CD4-positive, CD25-positive, alpha-beta regulatory T cell (primary cell): ENCODE data around the gene IFI44L. TPM values are rescaled to one million over a fixed set of nuclear protein-coding genes. Genes with fewer than 3 reads are reported as not detected.

Source experiments
- ATAC-seq, 2 donors: fragments of 150-1000 bp; cut with Tn5 transposase; one replicate each; pipeline ENCODE4 v1.10.0; 2021; ENCODE audit warnings: low read depth in 2 of 2, moderate number of reproducible peaks in 2 of 2, moderate library complexity in 1 of 2
- DNase-seq, 3 donors: peaks; one replicate each; pipeline versions ENCODE4 v3.0.0 to v3.0.0-alpha.2; 2012 to 2022; ENCODE audit warnings: mixed read lengths in 1 of 3
- H3K27ac ChIP-seq: one replicate; pipeline ENCODE4 v1.7.0; 2013; ENCODE audit warnings: mild to moderate bottlenecking, low read length; ENCODE audit not compliant: insufficient read depth, poor library complexity, severe bottlenecking
- H3K27me3 ChIP-seq: one replicate; pipeline ENCODE4 v1.7.0; 2013; ENCODE audit warnings: low read length; ENCODE audit not compliant: control insufficient read depth, insufficient read depth
- H3K36me3 ChIP-seq: one replicate; pipeline ENCODE4 v1.7.0; 2013; ENCODE audit warnings: mild to moderate bottlenecking, low read length, moderate library complexity; ENCODE audit not compliant: control insufficient read depth, insufficient read depth
- H3K4me1 ChIP-seq: 2 replicates; pipeline ENCODE4 v1.7.0; 2013; ENCODE audit warnings: mild to moderate bottlenecking, low read length; ENCODE audit not compliant: insufficient read depth, control insufficient read depth, poor library complexity, severe bottlenecking
- H3K4me3 ChIP-seq: one replicate; pipeline ENCODE4 v1.7.0; 2013; ENCODE audit warnings: low read depth, mild to moderate bottlenecking, low read length, moderate library complexity
- H3K9me3 ChIP-seq, 2 experiments: 1 replicate in 1 of 2; 2 replicates in 1 of 2; pipeline ENCODE4 v1.7.0; 2013; ENCODE audit warnings: low read length in 2 of 2, mild to moderate bottlenecking in 1 of 2, moderate library complexity in 1 of 2; ENCODE audit not compliant: control insufficient read depth in 2 of 2
- H3K27ac Mint-ChIP-seq, 3 donors: one replicate each; pipeline ENCODE4 v1.8.0; 2020 to 2022; ENCODE audit warnings: mild to moderate bottlenecking in 3 of 3, mixed read lengths in 3 of 3, moderate library complexity in 2 of 3
- H3K27me3 Mint-ChIP-seq: one replicate; pipeline ENCODE4 v1.8.0; 2022; ENCODE audit warnings: mild to moderate bottlenecking, mixed read lengths
- H3K36me3 Mint-ChIP-seq: one replicate; pipeline ENCODE4 v1.8.0; 2020; ENCODE audit warnings: mixed read lengths
- H3K4me1 Mint-ChIP-seq, 4 donors: one replicate each; pipeline ENCODE4 v1.8.0; 2020 to 2022; ENCODE audit warnings: mixed read lengths in 4 of 4, mild to moderate bottlenecking in 1 of 4
- H3K4me3 Mint-ChIP-seq, 4 donors: one replicate each; pipeline ENCODE4 v1.8.0; 2020 to 2022; ENCODE audit warnings: mild to moderate bottlenecking in 4 of 4, mixed read lengths in 4 of 4, moderate library complexity in 3 of 4
- H3K9me3 Mint-ChIP-seq, 7 donors: one replicate each; pipeline ENCODE4 v1.8.0; 2020 to 2022; ENCODE audit warnings: mixed read lengths in 7 of 7, mild to moderate bottlenecking in 3 of 7, moderate library complexity in 2 of 7
- polyA plus RNA-seq, 4 donors: library from polyadenylated mRNA; unstranded; fragments of 300-500 nt; fragmentation: Illumina TruSeq; gene quantifications; one replicate each; pipeline ENCODE4 v1.2.3, GENCODE V29; 2021
- total RNA-seq: library from RNA; stranded (reverse); gene quantifications from one replicate; pipeline ENCODE4 v1.2.3, GENCODE V29; 2022

Gene IFI44L
- total and polyA plus RNA-seq, 5 donors from 2014 or later, result 1.4 to 19.1 (median 3.6) TPM

GRCh38 chr1:78658901-78659300 lies 38.7 kb downstream of the IFI44L start:
- peaks cover 60% of the 10 kb centered on the region for H3K36me3 Mint-ChIP-seq
- no peak overlapping the region for H3K4me3 ChIP-seq
- H3K4me3 Mint-ChIP-seq, result no peak overlapping the region
- no peaks in the 10 kb centered on the region for H3K9me3 Mint-ChIP-seq
- peak overlapping the region in 2 of 3 donors; percentile 14 to 47 for H3K27ac Mint-ChIP-seq
- ATAC-seq (no peak), DNase-seq (no peak)
- no peak overlapping the region for H3K27ac ChIP-seq
- no peaks in the 10 kb centered on the region for H3K27me3 Mint-ChIP-seq
- H3K4me1 Mint-ChIP-seq, result peaks cover 0 to 22% (median 8%) of the 10 kb centered on the region in 4 donors
- no peaks in the 10 kb centered on the region for H3K4me1 ChIP-seq
- H3K27me3 ChIP-seq, result no peaks in the 10 kb centered on the region
- peaks cover 49% of the 10 kb centered on the region for H3K36me3 ChIP-seq
- no peaks in the 10 kb centered on the region for H3K9me3 ChIP-seq

GRCh38 chr1:78663923-78664322 lies 43.7 kb downstream of the IFI44L start:
- Mint-ChIP-seq H3K4me3 (no peak overlapping the region), H3K27me3 (no peaks in the 10 kb centered on the region), H3K27ac (no peak overlapping the region), H3K4me1 (peaks cover 0 to 7% (median 1%) of the 10 kb centered on the region in 4 donors), H3K36me3 (peaks cover 37% of the 10 kb centered on the region), H3K9me3 (peaks cover 0 to 2% (median 0%) of the 10 kb centered on the region in 7 donors)
- no peak overlapping the region for H3K27ac ChIP-seq
- H3K36me3 ChIP-seq, result peaks cover 24% of the 10 kb centered on the region
- no peaks in the 10 kb centered on the region for H3K4me1 ChIP-seq
- no peak overlapping the region for H3K4me3 ChIP-seq
- H3K9me3 ChIP-seq, result no peaks in the 10 kb centered on the region
- DNase-seq, result no peak
- no peak for ATAC-seq
- no peaks in the 10 kb centered on the region for H3K27me3 ChIP-seq

- Mint-ChIP-seq H3K4me1 (peaks cover 0 to 3% (median 1%) of the 10 kb centered on the region in 4 donors), H3K4me3 (no peak overlapping the region), H3K27ac (no peak overlapping the region), H3K9me3 (peaks cover 0 to 2% (median 0%) of the 10 kb centered on the region in 7 donors), H3K36me3 (peaks cover 30% of the 10 kb centered on the region), H3K27me3 (no peaks in the 10 kb centered on the region)
- Histone ChIP-seq H3K4me1 (no peaks in the 10 kb centered on the region), H3K27ac (no peak overlapping the region), H3K4me3 (no peak overlapping the region), H3K36me3 (peaks cover 21% of the 10 kb centered on the region), H3K27me3 (no peaks in the 10 kb centered on the region), H3K9me3 (no peaks in the 10 kb centered on the region)
- peak; percentile 42 to 56 for ATAC-seq
- DNase-seq, result no peak
These were observed 44.5 kb downstream of the IFI44L start for GRCh38 chr1:78664763-78665162.

- H3K36me3 ChIP-seq, result peaks cover 17% of the 10 kb centered on the region
- Mint-ChIP-seq H3K9me3 (peaks cover 0 to 2% (median 0%) of the 10 kb centered on the region in 7 donors), H3K27me3 (no peaks in the 10 kb centered on the region), H3K4me3 (no peak overlapping the region), H3K27ac (no peak overlapping the region), H3K36me3 (peaks cover 22% of the 10 kb centered on the region), H3K4me1 (peaks cover 0 to 3% (median 1%) of the 10 kb centered on the region in 4 donors)
- ATAC-seq (no peak), DNase-seq (no peak)
- H3K9me3 ChIP-seq, result no peaks in the 10 kb centered on the region
- no peak overlapping the region for H3K4me3 ChIP-seq
- no peaks in the 10 kb centered on the region for H3K27me3 ChIP-seq
- H3K27ac ChIP-seq, result no peak overlapping the region
- no peaks in the 10 kb centered on the region for H3K4me1 ChIP-seq
These were observed 45.6 kb downstream of the IFI44L start for GRCh38 chr1:78665809-78666208.

- H3K4me3 Mint-ChIP-seq, result no peak overlapping the region
These were observed 47.7 kb downstream of the IFI44L start for GRCh38 chr1:78667939-78668338.

GRCh38 chr1:78668427-78668826 lies 48.2 kb downstream of the IFI44L start:
- H3K36me3 ChIP-seq, result no peaks in the 10 kb centered on the region
- no peaks in the 10 kb centered on the region for H3K27me3 Mint-ChIP-seq
- H3K4me3 ChIP-seq, result no peak overlapping the region
- no peaks in the 10 kb centered on the region for H3K9me3 ChIP-seq
- no peaks in the 10 kb centered on the region for H3K4me1 ChIP-seq
- H3K27ac Mint-ChIP-seq, result no peak overlapping the region
- H3K27me3 ChIP-seq, result no peaks in the 10 kb centered on the region
- no peak overlapping the region for H3K27ac ChIP-seq
- H3K36me3 Mint-ChIP-seq, result peaks cover 2% of the 10 kb centered on the region
- H3K4me1 Mint-ChIP-seq, result peaks cover 0 to 3% (median 1%) of the 10 kb centered on the region in 4 donors
- no peak overlapping the region for H3K4me3 Mint-ChIP-seq
- ATAC-seq, result no peak
- H3K9me3 Mint-ChIP-seq, result peaks cover 0 to 2% (median 0%) of the 10 kb centered on the region in 7 donors
- DNase-seq, result no peak

More at GRCh38 chr1:78667939-78668338, 47.7 kb downstream of the IFI44L start:
- no peak overlapping the region for H3K4me3 ChIP-seq
- H3K9me3 ChIP-seq, result no peaks in the 10 kb centered on the region
- peaks cover 7% of the 10 kb centered on the region for H3K36me3 Mint-ChIP-seq
- H3K4me1 ChIP-seq, result no peaks in the 10 kb centered on the region
- H3K27ac Mint-ChIP-seq, result no peak overlapping the region
- ATAC-seq (no peak), DNase-seq (no peak)
- peaks cover 4% of the 10 kb centered on the region for H3K36me3 ChIP-seq
- H3K4me1 Mint-ChIP-seq, result peaks cover 0 to 3% (median 1%) of the 10 kb centered on the region in 4 donors
- no peaks in the 10 kb centered on the region for H3K27me3 Mint-ChIP-seq
- no peak overlapping the region for H3K27ac ChIP-seq
- peaks cover 0 to 2% (median 0%) of the 10 kb centered on the region in 7 donors for H3K9me3 Mint-ChIP-seq
- no peaks in the 10 kb centered on the region for H3K27me3 ChIP-seq

GRCh38 chr1:78672428-78672827 lies 52.2 kb downstream of the IFI44L start:
- Histone ChIP-seq H3K4me3 (no peak overlapping the region), H3K27me3 (no peaks in the 10 kb centered on the region), H3K36me3 (no peaks in the 10 kb centered on the region), H3K4me1 (no peaks in the 10 kb centered on the region), H3K27ac (no peak overlapping the region), H3K9me3 (no peaks in the 10 kb centered on the region)
- no peak for ATAC-seq
- Mint-ChIP-seq H3K4me1 (peaks cover 0 to 3% (median 1%) of the 10 kb centered on the region in 4 donors), H3K27me3 (no peaks in the 10 kb centered on the region), H3K4me3 (no peak overlapping the region), H3K9me3 (no peaks in the 10 kb centered on the region), H3K36me3 (no peaks in the 10 kb centered on the region), H3K27ac (no peak overlapping the region)
- DNase-seq, result no peak

GRCh38 chr1:78673120-78673519 lies 52.9 kb downstream of the IFI44L start:
- no peaks in the 10 kb centered on the region for H3K36me3 Mint-ChIP-seq
- peak overlapping the region in 1 of 3 donors; percentile 12 for H3K27ac Mint-ChIP-seq
- H3K36me3 ChIP-seq, result no peaks in the 10 kb centered on the region
- H3K4me1 Mint-ChIP-seq, result peaks cover 0 to 3% (median 1%) of the 10 kb centered on the region in 4 donors
- DNase-seq (peak in 2 of 3 donors; percentile 14 to 35), ATAC-seq (peak; percentile 44 to 54)
- H3K4me3 ChIP-seq, result no peak overlapping the region
- H3K4me3 Mint-ChIP-seq, result no peak overlapping the region
- H3K27me3 Mint-ChIP-seq, result no peaks in the 10 kb centered on the region
- no peaks in the 10 kb centered on the region for H3K9me3 Mint-ChIP-seq
- H3K27ac ChIP-seq, result no peak overlapping the region
- no peaks in the 10 kb centered on the region for H3K9me3 ChIP-seq
- no peaks in the 10 kb centered on the region for H3K4me1 ChIP-seq
- H3K27me3 ChIP-seq, result no peaks in the 10 kb centered on the region
